GM19324 (cell line): Measurements from ENCODE around the gene ZNF280D.
A peak's percentile ranks its signal among the peaks of the same experiment; 100 is the strongest.
"Not testable (repeated sequence)": the region's sequence is repeated elsewhere in the genome, so short reads cannot be mapped to it uniquely, and the experiment has no call there.

Experiments used
- ATAC-seq: cut with Tn5 transposase; IDR thresholded peaks from one replicate; pipeline ENCODE4 v1.9.1; 2021; ENCODE audit warnings: mild to moderate bottlenecking, moderate library complexity; ENCODE audit not compliant: unreplicated experiment, low FRiP score

The ZNF280D gene

GRCh38 chr15:56733136-56734012, at the start of gene ZNF280D:
Gene ZNF280D, minus strand, starts transcription at chr15:56733509. Its CDS starts 26,400 bp downstream, at chr15:56707109.
- ATAC-seq: peak; percentile 83

GRCh38 chr15:56782306-56782705, 49.0 kb upstream of the ZNF280D start:
- no peak for ATAC-seq

DNA sequence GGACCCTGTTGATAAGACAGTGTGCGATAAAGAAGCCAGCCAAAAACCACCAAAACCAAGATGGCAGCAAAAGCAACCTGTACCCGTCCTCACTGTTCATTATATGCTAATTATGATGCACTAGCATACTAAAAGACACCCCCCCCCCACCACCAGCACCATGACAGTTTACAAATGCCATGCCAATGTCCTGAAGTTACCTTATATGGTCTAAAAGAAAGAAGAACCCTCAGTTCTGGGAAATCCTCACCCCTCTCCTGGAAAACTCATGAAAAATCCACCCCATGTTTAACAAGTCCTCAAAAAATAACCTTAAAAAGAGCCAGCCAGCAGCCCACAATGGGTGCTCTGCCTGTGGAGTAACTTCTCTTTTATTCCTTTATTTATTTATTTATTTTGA, 48.4 kb upstream of the ZNF280D start:
- no peak for ATAC-seq

DNA sequence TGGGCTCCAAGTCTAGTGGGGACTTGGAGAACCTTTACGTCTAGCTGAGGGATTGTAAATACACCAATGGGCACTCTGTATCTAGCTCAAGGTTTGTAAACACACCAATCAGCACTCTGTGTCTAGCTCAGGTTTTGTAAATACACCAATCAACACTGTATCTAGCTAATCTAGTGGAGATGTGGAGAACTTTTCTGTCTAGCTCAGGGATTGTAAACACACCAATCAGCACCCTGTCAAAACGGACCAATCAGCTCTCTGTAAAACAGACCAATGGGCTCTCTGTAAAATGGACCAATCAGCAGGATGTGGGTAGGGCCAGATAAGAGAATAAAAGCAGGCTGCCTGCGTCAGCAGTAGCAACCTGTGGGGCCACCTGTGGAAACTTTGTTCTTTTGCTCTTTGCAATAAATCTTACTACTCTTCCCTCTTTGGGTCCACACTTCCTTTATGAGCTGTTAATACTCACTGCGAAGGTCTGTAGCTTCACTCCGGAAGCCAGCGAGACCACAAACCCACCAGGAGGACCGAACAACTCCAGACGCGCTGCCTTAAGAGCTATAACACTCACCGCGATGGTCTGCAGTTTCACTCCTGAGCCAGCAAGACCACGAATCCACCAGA, 46.9 kb upstream of the ZNF280D start:
- ATAC-seq: not testable (repeated sequence)

- not testable (repeated sequence) for ATAC-seq
Observed at GRCh38 chr15:56779449-56779848, 46.1 kb upstream of the ZNF280D start.

DNA sequence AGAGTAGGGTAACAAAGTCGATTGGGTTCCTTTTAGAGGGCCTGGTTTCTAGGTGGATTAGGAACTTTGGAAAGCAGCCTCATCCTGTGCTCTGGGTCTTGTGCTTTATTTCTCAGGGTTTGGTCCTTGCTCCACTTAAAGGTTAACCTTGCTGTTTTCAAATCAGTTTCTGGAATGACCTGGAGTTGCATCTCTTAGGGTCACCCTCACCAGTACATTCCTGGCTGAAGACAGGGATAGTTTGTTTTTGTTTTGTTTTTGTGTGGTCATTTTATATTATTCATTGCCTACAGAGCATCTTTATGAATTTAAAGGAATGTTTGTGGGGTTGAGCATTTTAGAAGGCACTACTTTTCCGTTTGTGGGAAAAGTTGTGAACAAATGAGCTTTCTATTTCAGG, 45.5 kb upstream of the ZNF280D start:
- no peak for ATAC-seq

- ATAC-seq: no peak
Observed at GRCh38 chr15:56776839-56777238, 43.5 kb upstream of the ZNF280D start.

DNA sequence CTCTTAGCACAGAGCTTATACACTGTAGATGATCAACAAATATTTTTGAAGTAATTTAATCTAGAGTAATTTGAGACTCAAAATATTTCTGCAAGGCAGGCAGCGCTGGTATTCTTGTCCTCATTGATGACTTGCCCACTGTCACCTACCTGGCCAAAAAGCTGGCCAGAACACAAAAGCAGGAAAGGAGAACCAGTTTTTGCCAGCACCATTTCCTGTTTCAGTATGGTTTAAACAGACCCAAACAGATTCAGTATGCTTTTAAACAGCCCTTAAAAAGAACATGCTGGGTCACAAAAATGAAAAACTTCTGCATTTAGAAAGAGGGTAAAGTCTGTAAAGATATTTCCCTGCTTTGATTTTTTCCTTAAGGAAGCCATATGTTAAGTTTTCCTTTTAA, 42.3 kb upstream of the ZNF280D start:
- no peak for ATAC-seq

- no peak for ATAC-seq
Observed at GRCh38 chr15:56774356-56774755, 41.0 kb upstream of the ZNF280D start.

DNA sequence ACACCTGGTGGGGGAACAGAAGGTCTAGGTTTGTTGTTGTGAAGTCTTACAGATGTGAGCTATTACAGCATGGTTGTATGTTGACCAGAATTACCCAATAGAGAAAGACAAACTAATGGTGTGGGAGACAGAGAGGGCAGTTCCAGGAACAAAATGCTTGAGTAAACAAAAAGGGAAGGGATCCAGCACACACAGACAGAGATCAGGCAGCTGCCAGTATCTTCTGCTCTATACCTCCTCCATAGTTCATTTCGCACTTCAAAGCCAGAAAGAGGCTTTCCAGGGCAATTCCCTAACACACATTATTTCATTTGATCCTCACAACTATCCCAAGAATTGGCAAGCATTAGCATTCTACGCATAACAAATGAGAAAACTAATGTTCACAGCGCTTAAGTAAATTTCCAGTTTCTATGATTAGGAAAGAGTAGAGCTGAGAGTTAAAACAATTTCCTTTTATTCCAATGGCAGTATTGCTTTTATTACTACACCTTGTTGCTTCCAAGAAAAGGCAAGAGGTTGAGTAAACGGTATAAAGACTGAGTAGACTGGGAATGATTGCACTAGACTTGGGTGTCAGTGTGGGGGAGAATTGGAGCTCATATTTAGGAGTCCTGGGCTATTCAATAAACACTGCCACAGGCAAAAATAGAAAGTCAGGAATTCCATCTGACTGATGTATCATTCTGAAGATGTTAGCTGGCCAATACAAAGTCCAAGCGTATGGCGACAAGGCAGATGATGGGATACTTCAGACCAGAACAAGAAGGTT, 39.7 kb upstream of the ZNF280D start:
- no peak for ATAC-seq

DNA sequence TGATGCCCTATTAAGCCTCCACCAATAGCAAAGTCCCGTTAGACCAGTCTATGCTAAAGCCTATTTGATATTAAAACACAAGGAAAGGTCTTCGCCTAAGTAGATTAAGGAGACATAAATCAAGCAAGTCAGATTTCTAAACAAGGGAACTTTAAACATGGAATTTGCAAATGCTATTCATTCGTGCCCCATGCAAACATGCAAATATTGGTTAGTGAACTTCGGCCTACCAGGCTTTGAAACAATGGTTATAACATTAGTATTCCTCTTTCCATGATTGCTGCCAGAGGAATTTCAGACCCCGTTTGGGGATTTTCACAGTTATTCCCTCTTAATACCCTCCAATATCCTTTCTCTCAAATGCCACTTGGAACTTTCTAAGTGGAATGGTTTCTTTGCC, 36.9 kb upstream of the ZNF280D start:
- no peak for ATAC-seq

- ATAC-seq: no peak
Observed at GRCh38 chr15:56767315-56767714, 34.0 kb upstream of the ZNF280D start.

DNA sequence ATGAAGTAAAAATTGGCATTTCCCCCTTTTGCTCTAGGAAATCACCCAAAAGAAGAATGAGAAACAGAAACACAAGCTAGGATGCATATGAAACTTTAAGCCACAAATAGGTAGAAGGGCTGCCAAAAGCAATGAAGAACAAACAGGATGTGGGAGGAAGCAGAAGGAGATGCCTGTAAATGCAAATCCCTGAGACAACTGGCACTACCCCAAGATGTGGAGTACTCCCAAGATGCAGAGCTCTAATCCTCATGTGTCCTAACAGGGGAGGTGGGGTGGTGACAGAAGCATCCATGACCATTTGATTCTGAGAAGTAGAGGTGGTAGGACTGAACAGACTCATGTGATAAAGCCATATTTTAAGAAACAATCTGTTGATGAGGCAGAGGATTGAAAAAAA, 31.9 kb upstream of the ZNF280D start:
- ATAC-seq: no peak

DNA sequence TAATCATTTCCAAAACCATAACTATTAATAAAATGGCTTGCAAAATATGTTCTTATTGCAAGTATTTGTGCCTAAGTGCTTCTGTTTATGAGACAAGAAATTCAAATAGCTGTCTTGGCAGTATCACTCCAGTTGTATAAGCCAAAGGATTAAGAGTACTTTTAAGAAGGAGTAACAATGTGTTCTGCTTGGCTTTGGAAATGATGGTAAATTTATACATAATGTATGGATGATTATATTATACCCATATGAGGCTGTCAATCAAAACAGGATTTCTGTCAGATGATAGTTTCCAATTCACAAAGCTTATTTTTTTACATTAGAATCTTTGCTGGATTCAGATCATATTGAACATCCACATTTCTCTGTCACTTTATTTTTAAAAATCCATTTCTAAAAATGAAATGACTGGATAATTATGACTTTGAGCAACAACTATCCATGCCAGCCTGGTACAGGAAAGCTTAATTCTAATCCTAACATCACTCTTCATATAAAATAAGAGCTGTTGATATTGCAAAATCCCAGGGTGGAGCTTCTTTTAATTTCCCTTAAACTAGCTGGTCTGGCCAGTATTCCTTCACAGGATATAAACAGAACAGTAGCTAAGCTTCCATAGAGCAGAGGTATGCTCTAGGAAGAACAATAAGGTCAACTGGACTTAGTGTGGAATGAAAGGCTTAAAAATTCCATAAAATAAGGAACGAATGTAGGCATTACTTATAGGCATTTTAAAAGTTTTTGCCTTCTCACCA, 30.0 kb upstream of the ZNF280D start:
- ATAC-seq: no peak

DNA sequence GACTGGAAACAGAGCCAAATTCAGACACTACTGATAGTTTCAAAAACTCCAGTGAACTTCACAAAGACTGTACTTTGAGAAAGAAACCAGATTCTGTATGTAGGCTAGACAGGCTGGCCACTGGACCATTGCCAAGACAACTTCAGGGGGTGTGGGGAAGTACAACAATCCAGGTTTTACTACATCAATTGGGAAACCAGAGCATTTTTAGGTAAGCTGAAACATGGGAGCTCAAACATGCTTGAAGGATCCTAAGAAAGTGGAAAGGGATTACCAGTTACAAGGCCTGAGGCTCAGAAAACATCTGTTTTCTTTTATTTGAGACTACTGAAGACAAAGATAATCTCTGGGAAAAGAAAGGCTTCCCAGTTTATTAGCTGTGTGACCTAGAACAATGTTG, 26.9 kb upstream of the ZNF280D start:
- no peak for ATAC-seq

DNA sequence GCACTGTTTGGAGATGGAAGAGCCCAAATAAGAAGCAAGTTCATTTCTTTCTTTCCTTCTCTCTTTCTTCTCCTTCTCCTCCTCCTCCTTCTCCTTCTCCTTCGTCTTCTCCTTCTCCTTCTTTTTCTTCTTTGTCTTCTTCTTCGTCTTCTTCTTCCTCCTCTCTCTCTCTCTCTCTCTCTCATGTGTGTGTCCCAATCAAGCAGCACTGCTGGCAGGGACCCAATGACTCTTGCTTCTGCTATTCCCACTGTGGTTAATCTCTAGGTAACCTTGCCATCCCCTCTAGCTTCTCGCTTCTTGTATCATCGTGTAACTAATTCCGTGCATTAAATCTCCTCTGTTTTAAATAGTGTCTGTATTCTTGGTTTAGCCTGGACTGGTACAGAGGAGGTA, 26.1 kb upstream of the ZNF280D start:
- ATAC-seq: no peak

- ATAC-seq: no peak
Observed at GRCh38 chr15:56758770-56759449, 25.6 kb upstream of the ZNF280D start.

DNA sequence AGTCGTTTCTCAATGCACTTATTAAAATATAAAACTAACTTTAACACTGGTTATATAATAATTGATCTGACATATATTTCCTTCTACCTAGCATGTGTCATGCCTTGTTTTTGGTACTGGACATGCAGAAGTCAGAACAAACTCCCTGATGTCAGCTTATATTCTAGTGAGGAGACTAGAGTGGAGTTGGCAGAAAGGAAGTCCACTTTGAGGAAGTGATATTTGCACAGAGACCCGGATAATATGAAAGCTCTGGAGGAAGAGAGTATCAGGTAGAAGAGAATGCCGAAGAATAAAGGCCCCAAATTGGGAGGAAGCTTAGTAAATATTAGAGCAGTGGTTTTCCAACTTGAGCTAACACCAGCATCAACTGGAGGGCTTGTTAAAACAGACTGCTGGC, 24.6 kb upstream of the ZNF280D start:
- ATAC-seq: no peak

DNA sequence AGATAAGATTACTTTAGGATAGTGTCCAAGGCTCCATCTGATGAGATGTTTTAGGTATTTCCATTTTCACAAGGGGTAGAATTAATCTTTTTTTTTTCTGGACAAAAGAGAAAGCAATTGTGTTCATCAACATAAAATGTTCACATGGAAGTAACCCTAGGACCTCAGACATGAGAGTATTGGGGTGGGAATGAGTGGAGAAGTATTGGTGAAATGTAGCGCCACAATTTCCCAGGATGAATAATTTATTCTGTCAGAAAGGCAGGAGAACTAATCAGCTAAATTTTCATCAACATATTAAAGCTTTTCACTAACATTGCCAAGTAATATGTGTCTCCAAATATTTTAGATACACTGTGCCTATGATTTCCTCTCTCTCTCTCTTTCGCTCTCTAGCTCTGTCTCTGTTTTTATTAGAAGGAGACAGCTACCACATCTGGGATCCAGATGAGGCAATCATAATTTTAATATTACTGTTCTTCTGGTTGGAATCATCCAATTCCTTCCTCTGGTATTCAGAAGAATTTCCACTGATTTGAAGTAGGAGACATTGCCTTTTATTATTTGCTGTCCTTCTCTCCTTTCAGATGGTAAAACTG, 21.6 kb upstream of the ZNF280D start:
- ATAC-seq: no peak

DNA sequence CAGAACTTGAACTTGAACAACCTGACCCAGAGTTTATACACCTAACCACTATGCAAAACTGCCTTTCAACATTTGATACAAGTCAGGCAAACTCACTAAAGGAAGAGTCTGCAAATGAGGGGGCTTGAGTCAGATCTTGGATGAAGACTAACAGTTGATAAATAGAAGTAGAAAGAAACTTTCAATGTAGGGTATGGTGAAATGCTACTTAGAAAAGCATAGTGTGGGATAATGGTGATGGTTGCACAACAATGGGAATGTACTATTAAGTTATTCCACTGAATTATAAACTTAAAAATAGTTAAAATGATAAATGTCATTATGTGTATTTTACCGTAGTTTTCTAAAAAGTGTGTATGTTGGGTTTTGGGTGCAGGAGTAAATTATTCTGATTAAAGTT, 19.7 kb upstream of the ZNF280D start:
- ATAC-seq: no peak
